HuH-7.5 (cell line): Measurements from ENCODE around the gene EGR4.
A peak's percentile ranks its signal among the peaks of the same experiment; 100 is the strongest.
"Not testable (repeated sequence)": the region's sequence is repeated elsewhere in the genome, so short reads cannot be mapped to it uniquely, and the experiment has no call there.

Experiments used
- DNase-seq: peaks from one replicate; pipeline ENCODE4 v3.0.0; 2011; ENCODE audit warnings: low spot score

The EGR4 gene

DNA sequence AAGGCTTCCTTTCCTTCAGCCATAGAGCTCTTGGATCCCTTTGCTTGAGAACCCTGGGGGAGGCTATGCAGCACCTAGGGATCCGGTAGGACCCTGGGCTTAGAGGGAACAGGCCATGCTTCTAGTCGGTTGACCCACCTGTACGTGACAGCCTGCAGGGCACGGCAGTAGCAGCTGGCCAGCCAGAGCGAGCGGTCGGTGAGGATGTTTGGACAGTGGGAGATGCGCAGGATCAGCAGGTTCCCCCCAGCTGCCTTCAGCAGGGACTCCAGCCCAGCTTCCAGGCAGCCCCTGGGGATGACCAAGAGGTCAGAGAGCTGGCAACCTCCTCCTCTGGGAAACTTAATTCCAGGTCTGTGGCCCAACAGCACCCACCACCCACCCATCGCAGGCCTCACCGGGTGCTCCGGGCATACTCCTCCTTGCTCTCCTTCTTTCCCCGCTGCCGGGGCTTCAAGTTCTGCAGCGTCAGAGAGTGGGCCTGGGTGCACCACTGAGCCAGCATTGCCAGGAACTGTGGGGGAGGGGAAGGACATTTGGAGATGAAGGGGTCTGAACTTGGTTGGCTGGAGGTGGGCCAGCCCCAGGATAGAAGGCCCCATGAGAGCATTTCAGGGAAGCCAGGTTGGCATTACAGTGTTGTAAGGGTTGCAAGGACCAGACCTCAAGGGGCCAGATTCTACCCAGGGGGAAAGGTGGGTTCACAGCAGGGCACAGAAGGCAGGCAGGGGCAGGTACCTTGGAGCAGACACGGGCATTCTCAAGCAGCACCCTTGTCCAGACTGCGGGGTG lies 29.6 kb downstream of the EGR4 start:
- DNase-seq: no peak

- DNase-seq: not testable (repeated sequence)
Observed at GRCh38 chr2:73262691-73263429, 30.5 kb downstream of the EGR4 start.

GRCh38 chr2:73262108-73262651 lies 31.2 kb downstream of the EGR4 start:
- DNase-seq: no peak

DNA sequence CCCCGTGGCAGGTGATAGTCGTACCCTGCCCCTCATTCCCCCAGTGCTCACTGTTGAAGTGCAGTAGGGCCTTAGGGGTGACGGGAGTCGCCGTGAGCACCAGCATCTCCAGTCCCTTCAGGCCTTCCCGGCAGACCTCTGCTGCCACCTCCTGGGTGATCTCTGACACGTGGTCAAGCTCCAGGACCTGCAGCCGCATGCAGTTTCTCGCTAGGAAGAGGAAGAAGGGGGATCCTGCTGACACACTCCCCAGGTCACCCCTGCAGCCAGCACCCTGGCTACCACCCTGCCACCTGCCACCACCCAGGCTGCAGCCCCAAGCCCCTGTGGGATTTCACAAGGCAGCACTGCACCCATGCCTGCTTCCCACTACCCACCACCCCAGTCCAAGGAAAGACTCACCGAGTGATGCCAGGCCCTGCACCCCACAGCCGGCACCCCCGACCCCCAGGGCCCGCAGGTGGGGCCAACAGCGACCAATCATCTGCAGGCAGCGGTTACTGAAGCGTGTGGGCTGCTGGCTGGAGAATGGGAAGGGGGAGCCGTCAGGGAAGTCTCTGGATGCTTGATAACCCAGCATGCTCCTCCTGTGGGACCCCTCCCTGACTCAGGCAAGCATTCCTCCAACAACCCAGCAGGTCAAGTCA lies 32.9 kb downstream of the EGR4 start:
- DNase-seq: peak; percentile 92

GRCh38 chr2:73259704-73260337 lies 33.5 kb downstream of the EGR4 start:
- no peak for DNase-seq

GRCh38 chr2:73259276-73259675 lies 34.1 kb downstream of the EGR4 start:
- DNase-seq: no peak

DNA sequence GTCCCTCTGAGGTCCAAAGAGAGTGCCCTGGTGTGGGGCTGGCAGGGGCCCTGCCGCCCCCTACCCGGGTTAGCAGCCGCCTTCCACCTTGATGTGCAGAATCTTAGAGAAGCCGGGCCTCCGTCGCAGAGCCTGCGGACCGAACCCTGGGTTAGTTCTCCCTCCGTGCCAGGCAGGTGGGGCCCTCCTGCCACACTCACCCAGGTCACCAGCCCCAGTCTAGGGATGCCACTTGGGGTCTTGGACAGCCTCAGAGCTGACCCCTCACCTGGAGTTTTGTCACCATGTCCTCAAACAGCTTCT lies 34.5 kb downstream of the EGR4 start:
- DNase-seq: no peak

GRCh38 chr2:73258186-73258912 lies 35.0 kb downstream of the EGR4 start:
- no peak for DNase-seq

DNA sequence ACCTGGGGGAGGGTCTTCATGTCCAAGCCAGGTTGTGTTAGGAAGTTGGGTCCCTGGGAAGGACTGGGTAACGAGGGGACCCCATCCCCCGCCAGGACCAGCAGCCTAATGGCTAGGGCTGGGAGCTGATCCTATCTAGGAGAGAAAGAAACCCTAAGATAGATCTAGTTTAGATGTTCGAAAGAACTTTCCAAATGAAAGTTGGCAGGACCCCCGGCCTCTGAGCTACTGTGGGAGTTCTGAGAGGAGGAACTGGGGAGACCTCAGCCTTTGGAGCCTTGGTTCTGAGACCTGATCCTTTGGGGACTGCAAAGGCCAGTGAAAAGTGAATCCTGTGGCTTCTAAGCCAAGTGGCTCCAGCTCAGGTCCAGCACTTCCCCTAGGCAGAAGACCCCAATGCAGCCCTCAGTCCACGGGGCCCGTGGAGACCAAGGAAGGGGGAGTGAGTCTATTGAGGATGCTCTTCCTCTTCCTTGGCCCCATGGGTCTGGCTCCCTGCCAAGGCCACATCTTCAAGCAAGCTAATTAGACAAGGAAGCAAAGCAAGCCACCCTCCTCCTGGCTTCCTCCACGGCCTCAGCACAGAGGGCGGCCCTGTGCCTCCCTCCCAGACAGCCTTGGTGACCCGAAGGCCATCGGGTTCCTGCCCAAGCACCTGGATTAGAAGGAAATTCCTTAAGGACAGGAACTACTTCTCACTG lies 35.8 kb downstream of the EGR4 start:
- DNase-seq: no peak

DNA sequence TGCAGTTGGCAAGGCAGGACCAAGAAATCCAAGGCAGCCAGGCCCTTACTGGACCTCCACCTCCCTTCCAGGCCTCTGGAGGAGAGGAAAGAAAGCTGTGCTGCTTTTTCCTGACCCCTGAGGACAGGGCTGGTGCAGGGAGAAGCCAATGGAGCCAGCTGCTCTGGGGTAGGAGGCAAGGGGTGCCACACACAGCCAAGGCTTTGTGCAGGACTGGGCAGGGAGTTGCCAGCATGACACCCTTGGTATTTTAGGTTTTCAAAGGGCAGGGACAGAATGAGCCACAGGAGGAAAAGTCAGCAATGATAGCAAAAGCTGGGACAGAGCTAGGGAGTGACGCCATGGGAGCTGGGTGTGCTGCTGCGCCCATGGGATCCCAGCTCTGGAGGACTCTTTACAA lies 36.3 kb downstream of the EGR4 start:
- no peak for DNase-seq

DNA sequence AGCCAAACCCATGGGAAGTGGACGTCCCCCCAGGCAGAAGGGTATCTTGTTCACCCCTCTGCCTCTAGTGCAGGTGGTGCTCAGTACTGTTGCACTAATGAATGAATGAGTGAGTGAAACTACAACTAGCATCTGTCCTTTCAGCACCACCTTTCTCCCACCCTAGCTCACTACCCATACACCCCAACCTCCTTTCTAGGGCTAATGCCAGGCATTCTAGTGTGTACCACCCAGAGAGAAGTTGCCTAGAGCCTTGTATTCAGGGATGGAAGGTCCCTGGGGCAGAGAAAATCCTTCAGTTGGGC lies 36.8 kb downstream of the EGR4 start:
- DNase-seq: no peak

DNA sequence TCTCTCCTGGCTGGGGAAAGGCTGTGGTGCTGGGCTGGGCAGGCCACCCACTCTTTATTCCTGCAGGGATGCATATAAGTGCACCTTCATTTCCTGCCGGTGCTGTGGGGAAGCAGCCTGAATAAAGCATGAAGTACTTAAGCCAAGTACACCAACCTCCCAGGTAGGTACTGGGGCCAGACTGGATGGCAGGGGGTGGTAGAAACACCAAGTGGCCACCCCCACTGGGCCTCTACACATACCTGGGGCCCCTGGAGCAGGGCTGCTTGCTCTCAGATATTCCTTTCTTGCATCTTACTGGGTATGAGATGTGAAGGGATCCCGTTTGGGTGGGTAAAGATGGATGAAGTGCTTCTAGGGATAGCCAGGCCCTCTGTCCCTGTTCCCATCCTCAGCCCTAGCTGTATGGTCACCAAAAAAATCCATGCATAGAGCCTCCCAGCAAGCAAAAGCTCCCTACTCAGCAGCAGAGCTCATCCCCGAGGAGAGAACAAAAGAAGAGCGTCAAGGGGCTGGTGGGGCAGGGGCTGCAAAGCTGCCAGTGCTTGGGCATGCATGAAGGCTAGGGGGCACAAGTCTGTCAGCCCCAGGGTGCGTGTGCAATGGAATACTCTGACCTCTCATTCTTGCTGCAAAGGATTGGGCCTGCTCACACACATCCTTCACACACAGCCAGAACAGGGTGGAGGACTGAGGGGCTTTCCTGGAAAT lies 37.3 kb downstream of the EGR4 start:
- DNase-seq: no peak

DNA sequence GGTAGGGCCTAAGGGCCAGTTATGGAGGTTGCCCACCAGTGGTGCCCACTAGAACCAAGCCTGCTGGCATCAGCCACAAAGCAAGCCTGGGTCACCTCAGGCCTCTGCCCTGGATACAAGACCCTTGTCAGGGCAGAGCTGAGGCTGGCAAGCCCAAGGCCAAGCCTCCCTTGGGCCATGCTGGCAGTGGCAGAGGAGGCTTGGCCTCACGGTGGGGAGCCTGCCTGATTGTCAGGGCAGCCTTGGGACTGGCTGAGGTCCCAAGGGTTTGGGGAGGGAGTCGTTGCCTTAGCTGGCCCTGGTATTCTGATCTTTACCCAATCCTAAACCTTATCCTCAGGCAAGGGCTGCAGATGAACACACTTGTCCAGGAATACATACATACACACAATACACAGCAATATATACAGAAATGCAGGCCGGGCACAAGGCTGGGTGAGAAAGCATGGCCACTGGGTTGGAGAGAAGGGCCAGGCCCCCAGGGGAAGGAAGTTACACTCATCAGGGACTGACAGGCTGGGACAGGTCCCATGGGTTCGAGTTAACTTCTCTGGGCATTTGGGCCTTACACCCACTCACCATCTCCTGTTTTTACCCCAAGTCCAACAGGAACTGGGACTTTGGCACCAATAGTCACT lies 38.2 kb downstream of the EGR4 start:
- no peak for DNase-seq

DNA sequence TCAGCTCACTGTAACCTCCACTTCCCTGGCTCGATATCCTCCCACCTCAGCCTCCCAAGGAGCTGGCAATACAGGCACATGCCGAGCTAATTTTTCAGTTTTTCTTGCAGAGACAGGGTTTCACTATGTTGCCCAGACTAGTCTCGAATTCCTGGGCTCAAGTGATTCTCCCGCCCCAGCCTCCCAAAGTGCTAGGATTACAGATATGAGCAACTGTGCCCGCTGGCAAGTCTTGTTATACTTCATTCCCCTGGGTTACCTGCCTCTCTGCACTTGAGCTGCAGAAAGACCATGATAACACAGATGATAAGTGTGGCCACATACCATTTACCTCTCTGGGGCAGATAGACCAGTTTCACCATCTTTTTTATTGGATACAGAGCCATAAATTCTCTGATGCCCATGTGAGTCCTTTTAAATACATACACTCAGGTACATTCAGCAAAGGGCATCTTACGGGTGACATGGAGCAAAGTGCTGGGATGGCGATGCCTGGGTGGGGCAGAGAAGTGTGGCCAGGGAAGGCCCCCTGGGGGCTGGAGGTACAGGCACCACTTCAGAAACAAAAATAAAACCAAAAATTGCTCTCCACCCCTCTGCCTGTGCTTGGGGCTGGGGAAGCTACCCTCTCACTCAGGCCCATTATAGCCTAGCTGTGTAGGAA lies 38.9 kb downstream of the EGR4 start:
- DNase-seq: no peak

- DNase-seq: no peak
Observed at GRCh38 chr2:73253901-73254300, 39.4 kb downstream of the EGR4 start.

DNA sequence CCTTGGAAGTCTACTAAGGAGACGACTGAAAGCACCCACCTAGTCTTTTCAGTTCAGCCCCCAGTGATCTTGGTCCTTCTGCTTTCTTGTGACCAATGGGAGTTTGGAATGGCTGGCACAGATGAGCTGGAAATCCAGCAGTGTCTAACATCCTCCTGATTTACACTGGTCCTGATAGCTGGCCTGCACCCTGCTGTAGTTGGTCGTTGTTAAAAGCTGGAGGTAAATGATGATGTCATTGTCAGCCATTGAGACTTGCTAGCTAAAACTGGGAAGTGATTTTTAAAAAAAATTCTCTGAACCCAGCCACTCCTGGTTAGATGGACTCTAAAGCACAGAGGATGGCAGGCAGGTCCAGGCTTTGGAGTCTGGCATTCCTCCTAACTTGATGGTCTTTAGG lies 39.9 kb downstream of the EGR4 start:
- DNase-seq: no peak

DNA sequence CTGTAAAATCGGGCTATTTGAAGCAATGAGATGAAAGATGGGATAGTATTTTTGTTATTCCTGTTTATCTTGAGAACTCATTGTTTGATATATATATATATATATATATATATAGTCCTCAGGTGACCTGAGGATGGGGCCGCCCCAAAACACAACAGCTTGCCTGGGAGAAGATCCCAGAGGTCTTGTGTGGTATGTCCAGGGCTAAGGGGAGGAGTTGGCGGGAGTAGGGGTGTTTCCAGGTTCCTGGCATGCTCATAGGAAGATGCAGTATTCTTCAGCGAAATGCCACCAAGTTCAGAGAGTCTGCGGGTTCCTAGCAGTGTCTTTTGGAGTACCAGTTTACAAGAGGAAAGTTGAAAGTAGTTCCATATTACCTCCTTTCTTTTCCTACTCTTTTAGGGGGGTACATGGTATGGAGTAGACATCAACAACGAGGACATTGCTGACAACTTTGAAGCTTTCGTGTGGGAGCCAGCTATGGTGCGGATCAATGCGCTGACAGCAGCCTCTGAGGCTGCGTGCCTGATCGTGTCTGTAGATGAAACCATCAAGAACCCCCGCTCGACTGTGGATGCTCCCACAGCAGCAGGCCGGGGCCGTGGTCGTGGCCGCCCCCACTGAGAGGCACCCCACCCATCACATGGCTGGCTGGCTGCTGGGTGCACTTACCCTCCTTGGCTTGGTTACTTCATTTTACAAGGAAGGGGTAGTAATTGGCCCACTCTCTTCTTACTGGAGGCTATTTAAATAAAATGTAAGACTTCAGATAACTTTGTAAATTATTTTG lies 40.9 kb downstream of the EGR4 start:
- no peak for DNase-seq

- no peak for DNase-seq
Observed at GRCh38 chr2:73250872-73251846, 42.2 kb downstream of the EGR4 start.
